ENCODE measurements around the gene C12orf50.
A peak's percentile ranks its signal among the peaks of the same experiment; 100 is the strongest.
"Not testable (repeated sequence)": the region's sequence is repeated elsewhere in the genome, so short reads cannot be mapped to it uniquely, and the experiment has no call there.

The C12orf50 gene

DNA sequence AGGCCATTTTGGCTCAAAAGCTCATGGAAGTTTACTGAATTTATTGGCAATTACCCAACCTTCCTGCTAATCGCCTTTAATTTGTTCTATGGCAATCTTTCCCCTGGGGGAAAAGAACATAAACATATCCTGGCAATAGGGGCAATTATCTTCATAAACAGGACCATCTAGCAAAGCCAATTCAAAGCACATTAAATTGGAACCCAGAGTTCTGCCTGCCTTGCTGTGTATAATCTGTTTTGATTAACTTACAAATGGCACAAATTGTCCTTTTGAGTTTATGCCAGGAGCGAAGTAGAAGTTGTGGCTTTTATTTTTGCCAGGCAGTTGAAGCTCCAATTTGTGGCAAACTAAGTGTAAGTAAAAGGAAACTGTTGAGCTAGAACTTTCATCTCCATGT lies 68.6 kb downstream of the C12orf50 start:
- Histone ChIP-seq H3K27ac (no peak overlapping the region), H3K4me3 (no peak overlapping the region)
- TF ChIP-seq, protein P1, sequence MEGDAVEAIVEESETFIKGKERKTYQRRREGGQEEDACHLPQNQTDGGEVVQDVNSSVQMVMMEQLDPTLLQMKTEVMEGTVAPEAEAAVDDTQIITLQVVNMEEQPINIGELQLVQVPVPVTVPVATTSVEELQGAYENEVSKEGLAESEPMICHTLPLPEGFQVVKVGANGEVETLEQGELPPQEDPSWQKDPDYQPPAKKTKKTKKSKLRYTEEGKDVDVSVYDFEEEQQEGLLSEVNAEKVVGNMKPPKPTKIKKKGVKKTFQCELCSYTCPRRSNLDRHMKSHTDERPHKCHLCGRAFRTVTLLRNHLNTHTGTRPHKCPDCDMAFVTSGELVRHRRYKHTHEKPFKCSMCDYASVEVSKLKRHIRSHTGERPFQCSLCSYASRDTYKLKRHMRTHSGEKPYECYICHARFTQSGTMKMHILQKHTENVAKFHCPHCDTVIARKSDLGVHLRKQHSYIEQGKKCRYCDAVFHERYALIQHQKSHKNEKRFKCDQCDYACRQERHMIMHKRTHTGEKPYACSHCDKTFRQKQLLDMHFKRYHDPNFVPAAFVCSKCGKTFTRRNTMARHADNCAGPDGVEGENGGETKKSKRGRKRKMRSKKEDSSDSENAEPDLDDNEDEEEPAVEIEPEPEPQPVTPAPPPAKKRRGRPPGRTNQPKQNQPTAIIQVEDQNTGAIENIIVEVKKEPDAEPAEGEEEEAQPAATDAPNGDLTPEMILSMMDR (IDR thresholded peaks at IDR 0.05) = no peak
- no peak for DNase-seq (ENCODE audit: low spot score)

DNA sequence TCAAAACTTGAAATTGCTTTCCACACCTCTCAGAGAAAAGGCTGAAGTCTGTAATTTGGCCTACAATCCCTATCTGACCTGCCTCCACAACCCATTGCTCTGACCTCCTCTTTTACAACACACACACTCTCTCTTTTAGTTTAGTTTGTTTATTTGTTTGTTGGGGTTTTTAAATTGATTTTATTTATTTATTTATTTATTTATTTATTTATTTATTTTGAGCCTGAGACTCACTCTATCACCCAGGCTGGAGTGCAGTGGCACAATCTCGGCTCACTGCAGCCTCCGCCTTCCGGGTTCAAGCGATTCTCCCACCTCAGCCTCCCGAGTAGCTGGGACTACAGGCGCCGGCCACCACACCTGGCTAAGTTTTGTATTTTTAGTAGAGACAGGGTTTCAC lies 75.2 kb downstream of the C12orf50 start:
- H3K27ac ChIP-seq; H3K4me3 ChIP-seq; DNase-seq (ENCODE audit: low spot score): not testable (repeated sequence)

DNA sequence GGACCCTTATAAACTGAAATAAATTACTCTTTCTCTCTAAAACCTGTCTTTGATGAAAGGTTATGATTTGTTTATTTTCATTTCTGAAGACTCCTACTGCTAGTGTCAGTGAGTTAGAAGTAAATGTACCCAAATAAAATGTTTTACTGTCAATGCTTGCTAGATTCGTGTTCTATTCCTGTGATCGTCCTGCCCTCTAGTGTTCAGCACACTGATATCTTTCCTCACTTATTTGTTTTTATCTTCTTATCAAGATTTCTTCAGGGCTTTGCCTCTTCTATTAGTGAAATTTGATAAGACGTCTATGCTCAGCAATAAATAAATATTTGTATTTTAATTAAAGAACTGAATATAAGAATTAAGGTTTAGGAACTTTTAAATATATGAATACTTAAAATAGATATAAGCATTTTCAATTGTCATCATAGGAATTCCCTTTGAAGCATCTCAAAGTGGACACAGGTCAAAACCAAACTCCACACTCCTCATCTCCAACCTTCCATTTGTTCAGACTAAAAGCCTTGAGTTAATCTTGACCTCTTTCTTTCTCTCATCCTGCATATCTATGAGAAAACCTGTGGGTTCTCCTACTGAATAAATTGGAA lies 75.8 kb downstream of the C12orf50 start:
- no peak overlapping the region for H3K27ac ChIP-seq
- no peak for DNase-seq (ENCODE audit: low spot score)
- no peak overlapping the region for H3K4me3 ChIP-seq
- TF ChIP-seq, protein P1 (IDR thresholded peaks at IDR 0.05) = peak; percentile 21

DNA sequence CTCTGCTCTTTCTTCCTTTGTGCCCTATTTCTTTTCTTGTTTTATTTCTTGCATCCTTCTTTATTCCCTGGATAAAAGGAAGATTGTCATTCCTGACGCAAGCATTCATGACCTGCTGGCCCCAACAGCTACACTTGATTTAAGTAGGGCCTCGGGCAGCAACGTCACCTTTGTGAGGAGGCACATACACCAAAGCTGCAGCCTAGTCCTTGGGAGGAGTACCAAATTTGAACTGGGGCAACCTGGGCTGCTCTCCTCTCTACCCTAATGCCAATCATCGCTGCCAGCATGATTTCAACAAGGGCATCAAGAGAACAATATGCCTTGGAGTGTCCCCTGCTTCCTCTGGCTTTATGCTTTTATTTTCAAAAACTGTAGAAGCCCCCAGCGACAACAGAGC lies 76.4 kb downstream of the C12orf50 start:
- DNase-seq (ENCODE audit: low spot score) = no peak
- H3K27ac ChIP-seq = no peak overlapping the region
- TF ChIP-seq, protein P1 (IDR thresholded peaks at IDR 0.05) = no peak
- H3K4me3 ChIP-seq = no peak overlapping the region

DNA sequence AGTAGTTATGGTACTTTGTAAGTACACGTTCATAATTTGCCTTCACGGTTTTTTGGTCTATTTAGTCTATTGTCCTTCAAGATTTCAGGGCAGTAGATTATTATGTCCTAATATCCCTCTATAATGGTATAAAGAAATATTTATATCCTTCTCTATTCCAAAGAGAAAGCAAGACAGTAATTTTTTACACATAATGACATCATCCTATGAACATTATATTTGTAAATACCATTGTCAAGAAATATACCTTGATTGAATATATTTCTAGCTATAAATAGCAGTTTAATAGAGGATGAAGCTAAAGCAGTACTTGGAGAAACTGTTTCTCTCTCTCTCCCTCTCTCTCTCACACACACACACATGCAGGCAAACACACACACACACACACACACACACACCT lies 77.0 kb downstream of the C12orf50 start:
- no peak for DNase-seq (ENCODE audit: low spot score)
- TF ChIP-seq, protein P1 (IDR thresholded peaks at IDR 0.05) = no peak
- H3K27ac ChIP-seq = no peak overlapping the region
- H3K4me3 ChIP-seq = no peak overlapping the region

DNA sequence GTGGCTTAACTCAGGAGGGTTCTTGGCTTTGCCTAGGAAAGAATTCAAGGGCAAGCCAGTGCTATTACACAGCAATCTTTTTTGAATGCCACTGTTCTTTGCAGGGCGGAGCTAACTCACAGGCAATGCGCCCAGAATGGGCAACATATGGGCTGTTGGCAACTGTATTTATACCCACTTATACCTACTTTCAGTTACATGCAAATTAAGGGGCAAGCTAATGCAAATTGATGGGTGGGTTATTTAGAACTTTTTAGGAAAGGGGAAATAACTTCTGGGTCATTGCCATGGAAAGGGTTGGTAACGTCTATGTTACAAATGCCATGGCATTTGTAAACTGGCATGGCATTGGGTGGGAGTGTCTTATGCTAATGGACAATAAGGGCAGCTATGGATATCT lies 85.4 kb downstream of the C12orf50 start:
- Histone ChIP-seq H3K27ac (no peak overlapping the region), H3K4me3 (no peak overlapping the region)
- TF ChIP-seq, protein P1 (IDR thresholded peaks at IDR 0.05) = no peak
- no peak for DNase-seq (ENCODE audit: low spot score)

DNA sequence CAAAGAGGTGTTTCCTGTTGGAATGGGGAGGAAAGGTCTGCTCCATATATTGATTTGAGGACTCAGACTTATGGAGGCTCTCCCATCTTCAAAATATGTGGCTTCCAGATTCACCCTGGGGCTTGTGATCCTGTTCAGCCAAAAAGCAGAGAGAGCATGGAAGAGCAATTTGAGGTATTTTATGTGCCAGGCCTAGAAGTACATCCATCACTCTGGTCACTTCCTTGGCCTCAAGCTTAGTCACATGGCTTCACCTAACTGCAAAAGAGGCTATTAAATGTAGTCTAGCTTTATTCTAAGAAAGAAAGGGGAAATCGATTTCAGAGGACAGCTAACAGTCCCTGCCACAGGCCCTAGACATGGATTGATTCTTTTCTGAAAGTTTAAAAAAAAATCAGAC lies 86.2 kb downstream of the C12orf50 start:
- Histone ChIP-seq H3K4me3 (no peak overlapping the region), H3K27ac (no peak overlapping the region)
- no peak for DNase-seq (ENCODE audit: low spot score)
- TF ChIP-seq, protein P1 (IDR thresholded peaks at IDR 0.05) = no peak

DNA sequence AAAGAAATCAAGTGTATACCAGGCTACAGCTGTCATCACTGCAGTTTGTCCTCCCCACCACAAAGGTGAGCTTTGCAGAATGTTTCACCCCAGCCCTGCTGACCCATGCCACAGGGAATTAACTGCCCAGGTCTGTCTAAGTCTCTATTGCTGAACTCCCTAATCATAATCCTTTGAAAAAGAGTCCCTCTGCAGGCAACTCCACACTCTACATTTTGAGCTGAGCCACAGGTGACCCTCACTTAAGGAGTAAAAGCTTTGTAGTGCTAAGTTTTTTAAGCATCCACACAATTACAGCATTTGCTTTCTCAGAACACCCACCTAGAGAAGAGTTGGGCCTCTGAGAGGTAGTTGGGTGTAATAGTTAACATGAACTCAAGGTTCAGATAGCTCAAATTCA lies 90.0 kb downstream of the C12orf50 start:
- TF ChIP-seq, protein P1 (IDR thresholded peaks at IDR 0.05) = no peak
- H3K27ac ChIP-seq = no peak overlapping the region
- H3K4me3 ChIP-seq = no peak overlapping the region
- no peak for DNase-seq (ENCODE audit: low spot score)
